Natural killer cell treated with Interleukin-12 subunit alpha and Interleukin-12 subunit beta and Interleukin-15 and Interleukin-18, amount 100 ng/mL, for 72 hours (primary cell): Measurements from ENCODE around the gene PNRC2. TPM values are rescaled to one million over a fixed set of nuclear protein-coding genes. Genes with fewer than 3 reads are reported as not detected.
"Not testable (repeated sequence)": the region's sequence is repeated elsewhere in the genome, so short reads cannot be mapped to it uniquely, and the experiment has no call there.

Experiments
- ATAC-seq, 2 donors: fragments of 150-1000 bp; cut with Tn5 transposase in 1 of 2; sonication (Bioruptor Pico), chemical (Tn5 transposase) in 1 of 2; 2 replicates each; pipeline ENCODE4 v1.10.0; 2021
- DNase-seq: peaks from one replicate; pipeline ENCODE4 v3.0.0; 2022; ENCODE audit warnings: low spot score
- H3K27ac Mint-ChIP-seq, 2 donors: 1 replicate in 1 of 2; 2 replicates in 1 of 2; pipeline ENCODE4 v1.8.0; 2022; ENCODE audit warnings: mixed read lengths in 2 of 2, mild to moderate bottlenecking in 1 of 2, moderate library complexity in 1 of 2
- H3K27me3 Mint-ChIP-seq, 2 donors: 1 replicate in 1 of 2; 2 replicates in 1 of 2; pipeline ENCODE4 v1.8.0; 2022; ENCODE audit warnings: mixed read lengths in 2 of 2
- H3K36me3 Mint-ChIP-seq: one replicate; pipeline ENCODE4 v1.8.0; 2022; ENCODE audit warnings: mixed read lengths
- H3K4me1 Mint-ChIP-seq, 2 donors: 1 replicate in 1 of 2; 2 replicates in 1 of 2; pipeline ENCODE4 v1.8.0; 2022; ENCODE audit warnings: low read depth in 2 of 2, mixed read lengths in 2 of 2, mild to moderate bottlenecking in 1 of 2
- H3K4me3 Mint-ChIP-seq: one replicate; pipeline ENCODE4 v1.8.0; 2022; ENCODE audit warnings: mixed read lengths
- H3K9me3 Mint-ChIP-seq: 2 replicates; pipeline ENCODE4 v1.8.0; 2022; ENCODE audit warnings: mixed read lengths
- total RNA-seq, 2 donors: library from RNA; stranded (reverse); gene quantifications; one replicate each; pipeline ENCODE4 v1.2.3, GENCODE V29; 2022

The PNRC2 gene
- total RNA-seq, 2 donors from 2014 or later: 89.7 to 162 TPM

- H3K27me3 Mint-ChIP-seq, H3K9me3 Mint-ChIP-seq, H3K36me3 Mint-ChIP-seq, H3K27ac Mint-ChIP-seq, DNase-seq, ATAC-seq, H3K4me1 Mint-ChIP-seq, H3K4me3 Mint-ChIP-seq: not testable (repeated sequence)
These were observed 27.4 kb downstream of the PNRC2 start for GRCh38 chr1:23987038-23987437.

- Mint-ChIP-seq H3K27me3 (peaks cover 0 to 2% of the 10 kb centered on the region in 2 donors), H3K9me3 (no peaks in the 10 kb centered on the region), H3K4me3 (no peak overlapping the region), H3K27ac (no peak overlapping the region), H3K4me1 (no peaks in the 10 kb centered on the region), H3K36me3 (no peaks in the 10 kb centered on the region)
- DNase-seq (no peak), ATAC-seq (no peak)
These were observed 29.6 kb downstream of the PNRC2 start for GRCh38 chr1:23989263-23989662.

GRCh38 chr1:23992011-23992410 lies 32.4 kb downstream of the PNRC2 start:
- ATAC-seq, H3K27ac Mint-ChIP-seq: not testable (repeated sequence)

GRCh38 chr1:23995431-23995837 lies 35.8 kb downstream of the PNRC2 start:
- DNase-seq: no peak
- Mint-ChIP-seq H3K27me3 (peaks cover 0 to 2% of the 10 kb centered on the region in 2 donors), H3K4me1 (no peaks in the 10 kb centered on the region), H3K36me3 (no peaks in the 10 kb centered on the region), H3K9me3 (no peaks in the 10 kb centered on the region), H3K27ac (no peak overlapping the region), H3K4me3 (no peak overlapping the region)
- no peak for ATAC-seq

More at GRCh38 chr1:23992011-23992410, 32.4 kb downstream of the PNRC2 start:
- H3K36me3 Mint-ChIP-seq, H3K4me3 Mint-ChIP-seq, DNase-seq, H3K4me1 Mint-ChIP-seq, H3K27me3 Mint-ChIP-seq, H3K9me3 Mint-ChIP-seq: not testable (repeated sequence)

- Mint-ChIP-seq H3K36me3 (no peaks in the 10 kb centered on the region), H3K9me3 (no peaks in the 10 kb centered on the region), H3K27me3 (no peaks in the 10 kb centered on the region), H3K4me1 (no peaks in the 10 kb centered on the region), H3K27ac (no peak overlapping the region), H3K4me3 (no peak overlapping the region)
- no peak for DNase-seq
- no peak for ATAC-seq
These were observed 37.1 kb downstream of the PNRC2 start for GRCh38 chr1:23996700-23997229.

- no peak for DNase-seq
- no peak for ATAC-seq
- H3K27me3 Mint-ChIP-seq: peaks cover 0 to 6% of the 10 kb centered on the region in 2 donors
- no peaks in the 10 kb centered on the region for H3K9me3 Mint-ChIP-seq
- H3K4me3 Mint-ChIP-seq: no peak overlapping the region
- no peak overlapping the region for H3K27ac Mint-ChIP-seq
- no peaks in the 10 kb centered on the region for H3K36me3 Mint-ChIP-seq
- no peaks in the 10 kb centered on the region for H3K4me1 Mint-ChIP-seq
These were observed 38.2 kb downstream of the PNRC2 start for GRCh38 chr1:23997812-23998211.

GRCh38 chr1:23999156-23999671 lies 39.6 kb downstream of the PNRC2 start:
- ATAC-seq (no peak), DNase-seq (no peak)
- H3K36me3 Mint-ChIP-seq: no peaks in the 10 kb centered on the region
- no peaks in the 10 kb centered on the region for H3K9me3 Mint-ChIP-seq
- H3K4me3 Mint-ChIP-seq: no peak overlapping the region
- no peaks in the 10 kb centered on the region for H3K4me1 Mint-ChIP-seq
- H3K27me3 Mint-ChIP-seq: peaks cover 7 to 19% of the 10 kb centered on the region in 2 donors
- H3K27ac Mint-ChIP-seq: no peak overlapping the region

GRCh38 chr1:24002695-24003094 lies 43.1 kb downstream of the PNRC2 start:
- H3K4me1 Mint-ChIP-seq: no peaks in the 10 kb centered on the region

GRCh38 chr1:24003331-24003972 lies 43.8 kb downstream of the PNRC2 start:
- ATAC-seq (no peak), DNase-seq (no peak)
- H3K27me3 Mint-ChIP-seq: peaks cover 13 to 27% of the 10 kb centered on the region in 2 donors
- H3K4me1 Mint-ChIP-seq: no peaks in the 10 kb centered on the region
- H3K36me3 Mint-ChIP-seq: no peaks in the 10 kb centered on the region
- no peaks in the 10 kb centered on the region for H3K9me3 Mint-ChIP-seq
- H3K4me3 Mint-ChIP-seq: no peak overlapping the region
- no peak overlapping the region for H3K27ac Mint-ChIP-seq

More at GRCh38 chr1:24002695-24003094, 43.1 kb downstream of the PNRC2 start:
- H3K36me3 Mint-ChIP-seq: no peaks in the 10 kb centered on the region
- DNase-seq: no peak
- no peak overlapping the region for H3K4me3 Mint-ChIP-seq
- no peak for ATAC-seq
- H3K27ac Mint-ChIP-seq: no peak overlapping the region
- peaks cover 13 to 27% of the 10 kb centered on the region in 2 donors for H3K27me3 Mint-ChIP-seq
- no peaks in the 10 kb centered on the region for H3K9me3 Mint-ChIP-seq

GRCh38 chr1:24004132-24004531 lies 44.5 kb downstream of the PNRC2 start:
- H3K27me3 Mint-ChIP-seq: peaks cover 13 to 27% of the 10 kb centered on the region in 2 donors
- DNase-seq: no peak
- H3K36me3 Mint-ChIP-seq: no peaks in the 10 kb centered on the region
- no peak for ATAC-seq
- no peaks in the 10 kb centered on the region for H3K9me3 Mint-ChIP-seq
- no peak overlapping the region for H3K27ac Mint-ChIP-seq
- no peaks in the 10 kb centered on the region for H3K4me1 Mint-ChIP-seq
- H3K4me3 Mint-ChIP-seq: no peak overlapping the region

- H3K36me3 Mint-ChIP-seq: no peaks in the 10 kb centered on the region
- ATAC-seq (no peak), DNase-seq (no peak)
- H3K27ac Mint-ChIP-seq: no peak overlapping the region
- H3K27me3 Mint-ChIP-seq: peaks cover 17 to 35% of the 10 kb centered on the region in 2 donors
- H3K4me1 Mint-ChIP-seq: no peaks in the 10 kb centered on the region
- no peaks in the 10 kb centered on the region for H3K9me3 Mint-ChIP-seq
- H3K4me3 Mint-ChIP-seq: no peak overlapping the region
These were observed 45.5 kb downstream of the PNRC2 start for GRCh38 chr1:24005163-24005562.

GRCh38 chr1:24007079-24007478 lies 47.5 kb downstream of the PNRC2 start:
- Mint-ChIP-seq H3K36me3 (no peaks in the 10 kb centered on the region), H3K9me3 (no peaks in the 10 kb centered on the region), H3K4me3 (no peak overlapping the region), H3K27me3 (peaks cover 22 to 42% of the 10 kb centered on the region in 2 donors), H3K4me1 (peaks cover 0 to 2% of the 10 kb centered on the region in 2 donors), H3K27ac (no peak overlapping the region)
- DNase-seq (no peak), ATAC-seq (no peak)

- not testable (repeated sequence) for H3K4me3 Mint-ChIP-seq, H3K4me1 Mint-ChIP-seq, DNase-seq, H3K36me3 Mint-ChIP-seq, H3K27ac Mint-ChIP-seq, H3K9me3 Mint-ChIP-seq, ATAC-seq
- peaks cover 18 to 29% of the 10 kb centered on the region in 2 donors for H3K27me3 Mint-ChIP-seq
These were observed 49.1 kb downstream of the PNRC2 start for GRCh38 chr1:24008574-24009184.

GRCh38 chr1:24009406-24009805 lies 49.8 kb downstream of the PNRC2 start:
- no peak overlapping the region for H3K27ac Mint-ChIP-seq
- no peaks in the 10 kb centered on the region for H3K36me3 Mint-ChIP-seq
- peaks cover 15 to 23% of the 10 kb centered on the region in 2 donors for H3K27me3 Mint-ChIP-seq
- DNase-seq (no peak), ATAC-seq (no peak)
- no peaks in the 10 kb centered on the region for H3K9me3 Mint-ChIP-seq
- no peak overlapping the region for H3K4me3 Mint-ChIP-seq
- peaks cover 0 to 2% of the 10 kb centered on the region in 2 donors for H3K4me1 Mint-ChIP-seq
